GM19395 (cell line): ENCODE results near the gene LSM7.
"Not testable (repeated sequence)": the region's sequence is repeated elsewhere in the genome, so short reads cannot be mapped to it uniquely, and the experiment has no call there.

Source experiments
- ATAC-seq: cut with Tn5 transposase; IDR thresholded peaks from one replicate; pipeline ENCODE4 v1.9.1; 2021; ENCODE audit warnings: mild to moderate bottlenecking, moderate library complexity; ENCODE audit not compliant: unreplicated experiment

LSM7 gene

DNA sequence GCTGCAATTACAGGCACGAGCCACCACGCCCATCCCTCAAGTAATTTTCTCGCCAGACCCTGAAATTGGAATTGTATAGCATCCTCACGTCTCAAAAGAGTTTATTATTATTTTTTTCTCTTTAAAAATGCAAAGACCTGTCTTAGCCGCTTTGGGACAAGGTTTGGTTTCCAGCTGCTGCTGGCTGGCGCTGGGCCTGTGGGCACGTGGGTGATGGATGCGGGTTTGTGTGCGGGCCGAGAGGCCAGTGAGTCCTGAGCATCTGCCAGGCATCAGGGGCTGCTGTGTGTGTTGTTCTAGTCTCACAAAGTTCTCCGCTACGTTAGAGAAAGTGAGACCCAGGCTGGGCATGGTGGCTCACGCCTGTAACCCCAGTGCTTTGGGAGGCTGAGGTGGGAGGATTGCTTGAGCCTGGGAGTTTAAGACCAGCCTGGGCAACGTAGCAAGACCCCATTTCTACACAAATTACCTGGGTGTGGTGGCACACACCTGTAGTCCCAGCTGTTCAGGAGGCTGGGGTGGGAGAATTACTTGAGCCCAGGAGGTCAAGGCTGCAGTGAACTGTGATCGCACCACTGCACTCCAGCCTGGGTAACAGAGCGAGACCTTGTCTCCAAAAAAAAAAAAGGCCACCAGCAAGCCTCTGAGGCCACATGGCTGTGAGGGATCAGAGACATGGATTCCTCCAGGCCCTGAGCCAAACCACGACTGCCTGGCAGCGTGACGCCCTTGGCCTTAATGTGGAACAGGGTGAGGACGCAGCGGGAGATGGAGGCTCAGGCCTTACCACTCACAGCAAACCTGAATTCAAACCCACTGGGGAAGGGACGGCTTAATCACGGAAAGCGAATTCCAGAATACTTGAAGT, 27.0 kb upstream of the LSM7 start:
- ATAC-seq, result no peak

DNA sequence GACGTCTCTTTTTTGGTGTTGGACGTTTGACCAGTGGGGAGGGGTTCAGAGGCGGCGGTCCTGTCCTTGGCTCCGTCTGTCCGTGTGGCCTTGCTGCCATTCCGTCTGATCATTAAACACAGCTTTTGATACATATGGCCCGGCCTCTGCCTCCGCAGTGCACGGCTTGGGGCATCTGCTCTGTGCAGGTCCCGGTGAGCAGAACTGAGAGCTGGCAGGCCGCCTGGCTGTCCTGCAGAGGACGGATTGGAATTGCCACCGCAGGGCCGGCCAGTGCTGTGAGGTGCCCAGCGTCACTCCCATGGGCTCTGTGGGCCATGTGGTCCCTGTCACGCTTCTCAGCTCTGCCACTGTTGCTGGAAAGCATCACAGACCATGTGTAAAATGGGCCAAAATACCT, 26.3 kb upstream of the LSM7 start:
- ATAC-seq, result no peak

DNA sequence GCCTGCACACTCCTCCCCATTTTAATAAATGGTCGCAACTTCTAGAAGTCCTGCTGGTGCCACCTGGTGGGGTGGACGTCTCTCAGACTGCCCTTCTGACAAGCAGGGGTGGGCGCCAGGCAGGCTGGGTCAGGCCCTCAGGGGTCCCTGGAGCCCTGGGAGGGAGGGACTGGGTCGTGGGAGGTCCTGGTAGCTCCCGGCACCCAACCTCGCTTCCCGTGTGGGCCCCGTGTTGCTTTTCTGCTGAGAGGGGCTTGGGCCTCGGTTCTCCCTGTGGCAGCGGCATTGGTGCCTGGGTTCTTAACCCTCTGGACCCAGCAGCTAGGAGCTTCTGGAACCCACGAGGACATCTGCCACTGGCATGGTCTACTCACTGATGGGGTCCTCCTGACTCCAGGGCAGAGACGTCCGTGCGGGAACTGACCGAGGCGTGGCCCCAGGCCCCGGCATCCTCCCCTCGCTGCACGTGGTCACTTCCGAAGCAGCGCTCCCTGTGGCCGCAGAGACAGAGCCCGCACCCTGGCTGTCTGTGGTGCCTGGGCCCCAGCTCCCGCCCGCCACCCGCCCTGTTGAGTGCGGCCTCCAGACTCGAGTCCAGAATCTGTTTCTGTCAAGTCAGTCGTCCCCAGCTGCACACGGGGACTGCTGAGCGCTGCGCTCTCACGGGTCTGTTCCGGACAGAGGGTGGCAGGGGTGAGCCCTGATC, 25.7 kb upstream of the LSM7 start:
- ATAC-seq, result no peak

DNA sequence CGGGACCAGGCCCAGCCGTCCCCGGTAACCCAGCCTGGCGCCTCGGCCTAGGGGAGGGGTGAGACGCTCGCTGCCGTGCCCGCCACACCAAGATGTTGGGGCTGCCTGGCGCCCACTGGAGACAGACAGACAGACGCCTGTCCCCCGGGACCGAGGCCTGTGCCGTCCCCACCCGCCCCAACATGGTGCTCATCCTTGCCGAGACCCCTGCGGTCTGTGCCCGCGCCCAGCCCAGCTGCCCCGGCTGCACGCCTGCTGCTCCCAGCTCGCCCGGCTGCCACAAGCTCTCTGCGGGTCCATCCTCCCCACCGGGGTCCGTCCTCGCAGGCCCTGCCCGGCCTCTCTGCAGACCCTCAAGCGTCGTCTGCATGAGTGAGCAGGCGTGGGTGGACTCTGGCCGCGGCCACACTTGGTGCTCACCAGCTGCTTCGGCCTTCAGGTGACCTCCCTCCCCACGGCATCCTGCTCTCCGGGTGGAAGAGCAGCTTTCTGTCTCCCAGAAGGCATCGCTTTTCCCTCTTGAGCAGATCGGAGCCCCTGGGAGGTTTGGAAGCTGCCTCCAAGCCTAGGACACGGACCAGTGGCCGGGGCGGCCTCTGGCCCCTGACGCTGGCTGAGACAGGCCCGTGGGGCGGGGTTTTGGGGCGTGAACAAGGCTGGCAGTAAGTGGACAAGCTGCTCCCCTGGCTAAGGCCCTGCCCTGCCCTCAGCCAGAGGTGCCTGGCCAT, 24.9 kb upstream of the LSM7 start:
- no peak for ATAC-seq

DNA sequence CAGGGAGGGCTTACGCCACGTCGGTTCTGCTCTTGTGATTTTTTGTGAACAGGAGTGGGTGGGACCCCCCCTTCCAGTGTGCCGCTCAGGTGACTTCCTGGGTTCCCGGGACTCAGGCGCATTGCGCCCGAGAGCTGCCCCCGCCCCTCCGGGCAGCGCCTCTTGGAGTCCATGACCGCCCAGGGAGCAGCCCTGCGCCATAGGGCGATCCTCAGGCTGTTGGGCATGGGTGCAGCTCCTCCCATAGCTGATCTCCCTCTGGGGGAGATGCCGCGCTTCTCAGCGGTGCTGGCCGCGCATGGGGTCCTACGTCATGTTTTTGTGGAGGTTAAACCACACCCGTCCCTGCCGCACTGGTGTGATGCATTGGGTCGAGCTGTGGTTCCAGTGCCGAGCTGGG, 23.7 kb upstream of the LSM7 start:
- ATAC-seq, result no peak

DNA sequence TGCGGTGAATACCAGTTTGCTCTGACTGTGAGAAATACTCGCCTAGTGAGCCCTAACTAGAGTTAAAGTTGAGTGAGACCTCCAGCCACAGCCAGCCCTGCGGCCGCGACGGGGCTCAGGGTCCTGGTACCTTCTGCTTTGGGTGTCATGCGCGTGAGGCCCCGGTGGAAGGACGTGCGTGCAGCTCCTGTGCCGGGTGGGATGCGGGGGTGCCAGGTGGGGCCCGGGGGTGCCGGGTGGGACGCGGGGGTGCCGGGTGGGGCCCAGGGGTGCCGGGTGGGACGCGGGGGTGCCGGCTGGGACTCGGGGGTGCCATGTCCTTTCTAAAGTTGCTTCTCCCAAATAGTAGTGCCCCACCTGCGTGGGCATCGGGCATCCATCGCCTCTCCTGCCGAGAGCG, 23.2 kb upstream of the LSM7 start:
- ATAC-seq, result no peak

DNA sequence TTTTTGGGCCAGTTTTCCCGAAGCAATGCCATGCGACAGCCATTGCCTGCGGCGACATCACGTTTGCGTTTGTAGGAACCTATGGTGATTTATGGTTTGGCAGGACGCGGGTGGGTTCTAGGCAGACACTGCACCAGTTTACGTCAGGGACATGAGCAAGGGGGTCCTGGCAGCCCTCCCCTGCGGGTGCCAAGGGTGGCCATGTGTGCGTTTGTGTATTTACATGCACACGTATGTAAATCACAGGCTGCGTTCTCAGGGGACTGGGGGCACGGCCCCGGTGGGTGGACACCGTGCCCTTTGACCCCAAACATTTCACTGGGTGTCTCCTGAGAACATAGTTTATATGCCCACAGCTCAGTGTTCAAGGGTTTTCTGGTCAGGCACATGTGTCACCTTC, 22.3 kb upstream of the LSM7 start:
- no peak for ATAC-seq

DNA sequence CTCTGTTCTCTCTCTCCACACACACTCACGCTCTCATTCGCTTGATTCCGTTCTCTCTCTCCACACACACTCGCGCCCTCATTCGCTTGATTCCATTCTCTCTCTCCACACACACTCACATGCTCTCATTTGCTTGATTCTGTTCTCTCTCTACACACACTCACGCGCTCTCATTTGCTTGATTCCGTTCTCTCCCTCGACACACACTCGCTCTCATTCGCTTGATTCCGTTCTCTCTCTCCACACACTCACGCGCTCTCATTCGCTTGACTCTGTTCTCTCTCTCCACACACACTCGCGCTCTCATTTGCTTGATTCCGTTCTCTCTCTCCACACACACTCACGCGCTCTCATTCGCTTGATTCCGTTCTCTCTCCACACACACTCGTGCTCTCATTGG, 21.4 kb upstream of the LSM7 start:
- ATAC-seq, result not testable (repeated sequence)

DNA sequence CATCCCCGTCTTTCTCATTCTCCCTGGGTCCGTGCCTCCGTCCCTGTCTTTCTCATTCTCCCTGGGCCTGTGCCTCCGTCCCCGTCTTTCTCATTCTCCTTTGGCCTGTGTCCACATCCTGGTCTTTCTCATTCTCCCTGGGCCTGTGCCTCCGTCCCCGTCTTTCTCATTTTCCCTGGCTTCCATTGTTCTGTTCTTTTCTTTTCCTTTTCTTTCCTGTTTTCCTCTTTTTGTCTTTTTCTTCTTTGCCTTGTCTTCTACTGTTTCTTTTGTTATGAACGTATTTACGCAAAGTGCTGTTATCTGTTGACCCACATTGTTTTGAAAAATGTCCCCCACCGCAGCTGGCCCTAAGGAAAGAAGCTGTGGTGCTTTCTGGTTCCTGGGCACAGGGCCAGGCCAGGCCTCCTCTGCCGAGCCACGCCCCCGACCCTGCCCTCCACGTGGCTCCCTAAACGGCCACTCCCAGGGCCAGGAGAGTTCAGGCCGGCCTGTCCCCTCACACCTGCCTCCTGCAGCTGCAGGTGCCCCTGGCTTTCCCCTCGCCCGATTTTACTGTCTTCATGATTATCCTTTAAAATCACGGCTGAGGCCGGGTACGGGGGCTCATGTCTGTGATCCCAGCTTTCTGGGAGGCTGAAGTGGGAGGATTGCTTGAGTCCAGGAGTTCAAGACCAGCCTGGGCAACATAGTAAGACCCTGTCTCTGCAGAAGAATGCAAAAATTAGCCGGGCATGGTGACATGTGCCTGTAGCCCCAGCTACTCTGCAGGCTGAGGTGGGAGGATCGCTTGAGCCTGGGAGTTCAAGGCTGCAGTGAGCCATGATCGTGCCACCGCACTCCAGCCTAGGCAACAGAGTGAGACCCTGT, 17.6 kb upstream of the LSM7 start:
- ATAC-seq, result no peak

DNA sequence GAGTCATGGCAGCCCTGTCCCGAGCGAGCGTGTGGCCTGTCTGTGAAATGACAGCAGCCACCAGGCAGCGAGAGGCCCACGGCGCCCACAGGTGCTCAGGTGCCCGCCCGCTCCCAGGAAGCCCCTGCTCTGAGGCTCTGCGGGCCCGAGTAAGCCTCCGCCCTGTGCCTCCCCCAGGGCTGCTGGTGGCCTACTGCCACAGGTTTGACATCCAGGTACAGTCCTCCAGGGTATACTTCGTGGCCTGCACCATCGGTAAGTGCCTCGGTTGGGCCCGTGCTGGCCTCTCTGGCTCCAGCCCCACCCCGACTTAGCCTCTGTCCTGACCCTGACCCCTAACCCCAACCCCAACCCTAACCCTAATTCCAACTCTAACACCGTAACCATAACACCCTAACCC, 16.7 kb upstream of the LSM7 start:
- ATAC-seq, result no peak

DNA sequence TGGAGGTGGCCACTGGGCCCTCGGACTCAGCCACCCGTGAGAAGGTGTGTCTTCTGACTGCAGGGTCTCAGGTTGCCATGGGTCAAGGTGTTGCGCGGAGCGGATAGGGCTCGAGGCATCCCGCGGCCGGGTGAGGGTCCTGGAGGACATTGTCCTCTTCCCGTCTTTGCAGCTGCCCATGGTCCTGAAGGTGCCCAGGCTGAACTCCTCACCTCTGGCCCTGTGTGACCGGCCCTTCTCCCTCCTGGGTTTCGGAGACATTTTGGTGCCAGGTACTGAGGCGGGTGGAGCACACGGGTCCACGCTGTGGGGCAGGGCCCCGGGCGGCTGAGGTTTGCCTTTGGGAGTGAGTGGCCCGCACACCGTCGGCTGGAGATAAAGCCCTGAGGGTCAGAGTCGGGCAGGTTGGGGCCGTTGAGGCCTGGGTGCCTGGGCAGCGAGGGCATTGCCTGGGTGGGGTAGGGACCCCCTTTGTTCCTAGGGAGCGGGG, 16.0 kb upstream of the LSM7 start:
- no peak for ATAC-seq

DNA sequence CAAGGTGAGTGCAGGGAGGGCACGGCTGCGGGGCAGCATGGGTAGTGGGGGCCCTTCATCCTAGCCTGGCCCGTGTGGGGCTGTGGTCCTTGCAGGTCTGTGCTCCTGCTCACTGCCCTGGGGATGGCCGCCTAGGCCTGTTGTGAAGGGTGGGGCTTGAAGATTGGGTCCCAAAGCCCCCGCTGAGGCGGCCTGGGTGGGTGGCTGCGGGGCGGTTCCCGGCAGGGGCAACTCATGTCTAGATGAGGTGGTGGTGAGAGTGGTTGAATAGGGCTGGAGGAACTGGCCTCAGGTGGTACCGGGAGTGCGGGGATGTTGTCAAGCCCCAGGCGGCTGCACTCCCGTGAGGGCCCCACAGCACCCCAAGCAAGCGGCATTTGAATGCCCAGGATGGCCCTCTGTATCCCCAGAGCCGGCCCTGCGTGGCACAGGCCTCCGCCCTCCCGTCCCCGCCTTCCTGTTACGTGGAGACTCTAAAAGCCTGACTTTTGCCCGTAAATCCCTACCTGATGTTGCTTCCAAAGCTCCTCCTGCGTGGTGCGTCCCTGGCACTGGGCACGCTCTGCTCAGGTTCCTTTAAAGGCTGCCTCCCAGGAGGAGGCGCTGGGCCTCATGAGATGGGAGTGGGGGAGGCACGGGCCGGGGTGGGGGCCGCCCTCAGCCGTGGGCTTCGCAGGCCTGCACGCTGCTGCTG, 15.1 kb upstream of the LSM7 start:
- ATAC-seq, result no peak

DNA sequence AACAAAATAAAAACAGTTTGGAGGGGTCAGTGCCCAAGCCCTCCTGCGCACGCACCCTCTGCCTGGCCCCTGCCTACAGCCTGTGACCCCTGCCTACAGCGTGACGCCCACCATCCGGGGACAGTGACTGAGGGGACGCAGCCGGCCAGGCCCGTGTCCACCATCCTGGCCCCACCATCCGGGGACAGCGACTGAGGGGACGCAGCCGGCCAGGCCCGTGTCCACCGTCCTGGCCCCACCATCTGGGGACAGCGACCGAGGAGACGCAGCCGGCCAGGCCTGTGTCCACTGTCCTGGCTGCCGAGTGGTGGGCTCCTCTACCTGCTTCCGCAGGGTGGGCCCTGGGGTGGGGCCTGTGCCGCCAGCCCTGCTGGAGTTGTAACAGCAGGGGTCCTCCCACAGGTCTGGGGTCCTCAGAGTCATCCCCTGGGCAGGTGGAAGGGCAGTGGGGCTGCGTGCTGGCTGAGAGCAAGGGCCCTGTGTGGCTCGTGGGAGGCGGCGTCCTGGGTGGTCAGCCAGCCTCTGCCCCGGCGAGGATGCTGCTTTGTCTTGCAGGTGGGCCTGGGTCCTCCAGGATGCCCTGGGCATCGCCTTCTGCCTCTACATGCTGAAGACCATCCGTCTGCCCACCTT, 14.4 kb upstream of the LSM7 start:
- ATAC-seq, result no peak

DNA sequence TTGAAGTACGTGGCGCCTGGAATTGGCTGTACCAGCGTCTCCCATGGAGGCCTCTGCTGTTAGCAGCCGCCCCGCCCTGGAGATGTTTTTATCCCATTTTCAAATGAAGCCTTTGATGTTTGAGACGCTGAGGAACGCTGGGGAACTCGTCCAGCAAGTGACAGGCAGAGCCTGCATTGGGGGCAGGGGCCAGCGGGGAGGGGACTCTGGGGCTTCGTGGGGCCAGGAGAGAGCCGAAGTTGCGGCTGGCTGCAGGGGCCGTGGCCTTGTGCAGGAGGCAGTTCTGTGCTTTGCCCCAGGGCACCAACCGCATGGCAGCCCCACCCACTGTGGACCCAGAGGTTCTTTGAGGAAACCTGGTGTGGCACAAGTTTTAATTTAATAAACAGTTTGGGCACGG, 13.6 kb upstream of the LSM7 start:
- ATAC-seq, result no peak

DNA sequence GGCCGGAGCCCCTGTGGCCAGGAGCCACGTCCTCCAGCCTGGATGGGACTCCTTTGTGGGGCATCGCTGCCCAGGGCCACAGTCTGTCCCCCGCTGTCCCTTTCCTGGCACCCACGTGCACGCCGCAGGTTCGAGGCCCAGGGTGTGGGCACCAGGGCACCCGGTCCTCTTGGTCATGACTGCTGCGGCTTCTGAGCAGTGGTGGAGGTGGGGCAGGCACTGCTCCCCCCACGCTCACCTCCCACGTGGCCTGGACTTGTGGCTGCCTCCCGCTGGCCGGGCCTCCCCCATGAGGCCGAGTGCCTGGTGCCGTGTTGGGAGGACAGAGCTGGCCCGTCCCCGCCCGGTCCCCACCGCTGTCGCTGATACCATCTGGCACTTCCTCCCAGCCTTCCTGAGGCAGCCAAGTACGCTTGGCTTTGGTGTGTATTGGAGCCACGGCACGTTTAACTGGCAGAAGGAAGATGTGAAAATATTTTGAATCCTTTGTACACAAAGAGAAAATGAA, 12.9 kb upstream of the LSM7 start:
- ATAC-seq, result no peak

DNA sequence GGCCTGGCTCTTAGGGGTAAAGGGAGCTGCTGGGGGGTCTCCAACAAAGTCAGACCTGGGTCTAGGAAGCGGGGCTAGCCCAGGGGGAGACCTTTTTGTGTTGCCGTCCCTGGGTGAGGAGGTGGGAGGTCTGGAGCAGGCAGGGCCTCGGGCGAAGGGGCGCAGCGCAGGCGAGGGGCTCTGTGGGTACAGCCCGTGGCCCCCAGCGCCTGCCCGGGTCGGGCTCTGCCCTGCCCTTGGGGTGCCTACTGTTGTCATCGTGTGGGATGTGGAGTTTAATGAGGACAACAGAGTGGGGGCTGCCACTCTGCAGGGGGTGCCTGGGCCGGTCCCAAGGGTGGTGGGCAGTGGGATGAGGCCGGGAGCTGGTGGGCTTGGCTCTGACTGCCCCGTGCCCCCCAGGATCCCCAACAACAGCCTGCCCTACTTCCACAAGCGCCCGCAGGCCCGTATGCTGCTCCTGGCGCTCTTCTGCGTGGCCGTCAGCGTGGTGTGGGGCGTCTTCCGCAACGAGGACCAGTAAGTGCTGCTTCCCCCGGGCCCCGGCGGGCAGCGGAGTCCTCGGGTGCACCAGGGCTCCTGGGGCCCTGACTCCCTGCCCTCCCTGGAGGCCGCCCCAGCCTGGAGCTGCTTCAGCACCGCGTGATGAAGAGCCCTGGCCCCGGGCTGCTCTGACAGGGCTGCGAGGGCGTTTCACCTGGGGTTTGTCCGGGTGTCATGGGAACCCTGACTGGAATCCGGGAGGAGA, 12.3 kb upstream of the LSM7 start:
- ATAC-seq, result no peak

DNA sequence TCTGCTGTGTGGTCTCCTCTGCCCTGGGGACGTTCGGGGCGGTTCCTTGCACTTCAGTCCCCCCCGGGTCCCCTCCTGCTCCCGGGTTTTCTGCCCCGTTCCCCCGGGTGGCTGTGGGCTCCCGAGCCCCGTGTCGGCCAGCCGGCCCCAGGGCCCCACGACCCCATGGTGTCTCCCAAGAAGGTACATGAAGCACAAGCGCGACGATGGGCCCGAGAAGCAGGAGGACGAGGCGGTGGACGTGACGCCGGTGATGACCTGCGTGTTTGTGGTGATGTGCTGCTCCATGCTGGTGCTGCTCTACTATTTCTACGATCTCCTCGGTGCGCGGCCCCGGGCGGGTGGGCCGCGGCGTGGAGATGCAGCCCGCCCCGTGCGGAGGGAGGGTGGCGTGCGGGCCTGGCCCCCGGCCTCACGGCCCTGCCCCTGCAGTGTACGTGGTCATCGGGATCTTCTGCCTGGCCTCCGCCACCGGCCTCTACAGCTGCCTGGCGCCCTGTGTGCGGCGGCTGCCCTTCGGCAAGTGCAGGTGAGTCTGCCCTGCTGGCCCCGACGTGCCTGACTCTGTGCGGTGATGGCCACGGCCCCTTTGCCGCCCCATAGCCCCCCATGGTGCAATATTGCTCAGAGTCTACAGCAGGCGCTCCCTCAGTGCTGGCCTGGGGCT, 11.4 kb upstream of the LSM7 start:
- no peak for ATAC-seq
